Spleen (tissue), 7 donors: ENCODE results near the gene CCDC86.

Experiments
- POLR2AphosphoS5 ChIP-seq, 3 donors: sonication (generic); formaldehyde crosslinking; IDR thresholded peaks; one replicate each; pipeline ENCODE4 v1.5.1; 2017; ENCODE audit warnings: antibody characterized with exemption in 3 of 3
- TF ChIP-seq, protein P1 (sequence below), 11 experiments: fragments of 200-600 bp in 7 of 11; fragments of 450-650 bp in 4 of 11; sonication (generic) in 4 of 11; IDR thresholded peaks in 8 of 11; conservative IDR thresholded peaks in 3 of 11; 1 replicate in 7 of 11; 2 replicates in 4 of 11; pipeline versions ENCODE4 v1.4.0 to v1.8.0; 2016 to 2021; ENCODE audit warnings: antibody characterized with exemption in 11 of 11, inconsistent platforms in 4 of 11, mild to moderate bottlenecking in 1 of 11
- donor health status: DM: no; HTN: no; CAD: no; lungs with moderate emphysema.
- donor health status: DM: no; HTN: no; CAD: no.
- donor health status: DM: no; HTN: no; CAD: no.

DNA sequence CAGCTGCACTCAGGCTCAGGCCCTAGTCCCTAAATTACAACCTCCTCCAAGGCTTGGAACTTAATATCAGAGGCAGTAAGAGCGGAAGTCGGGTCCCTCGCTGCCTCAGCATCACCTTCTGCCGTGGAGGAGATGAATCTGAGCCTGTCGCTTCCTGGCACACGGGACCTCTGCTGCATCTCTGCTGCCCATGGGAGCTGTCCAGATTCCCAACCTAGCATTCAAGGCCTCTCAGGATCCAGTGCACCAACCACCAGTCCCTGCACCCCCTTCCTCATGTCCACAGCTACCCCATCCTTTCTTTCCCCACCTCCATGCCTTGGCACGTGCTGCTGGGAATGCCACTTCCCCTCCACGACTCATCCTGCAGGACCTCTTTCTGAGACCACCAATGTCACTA lies 16.3 kb downstream of the CCDC86 start:
- no peak for TF ChIP-seq POLR2AphosphoS5 (IDR thresholded peaks at IDR 0.05)
- TF ChIP-seq, protein P1, sequence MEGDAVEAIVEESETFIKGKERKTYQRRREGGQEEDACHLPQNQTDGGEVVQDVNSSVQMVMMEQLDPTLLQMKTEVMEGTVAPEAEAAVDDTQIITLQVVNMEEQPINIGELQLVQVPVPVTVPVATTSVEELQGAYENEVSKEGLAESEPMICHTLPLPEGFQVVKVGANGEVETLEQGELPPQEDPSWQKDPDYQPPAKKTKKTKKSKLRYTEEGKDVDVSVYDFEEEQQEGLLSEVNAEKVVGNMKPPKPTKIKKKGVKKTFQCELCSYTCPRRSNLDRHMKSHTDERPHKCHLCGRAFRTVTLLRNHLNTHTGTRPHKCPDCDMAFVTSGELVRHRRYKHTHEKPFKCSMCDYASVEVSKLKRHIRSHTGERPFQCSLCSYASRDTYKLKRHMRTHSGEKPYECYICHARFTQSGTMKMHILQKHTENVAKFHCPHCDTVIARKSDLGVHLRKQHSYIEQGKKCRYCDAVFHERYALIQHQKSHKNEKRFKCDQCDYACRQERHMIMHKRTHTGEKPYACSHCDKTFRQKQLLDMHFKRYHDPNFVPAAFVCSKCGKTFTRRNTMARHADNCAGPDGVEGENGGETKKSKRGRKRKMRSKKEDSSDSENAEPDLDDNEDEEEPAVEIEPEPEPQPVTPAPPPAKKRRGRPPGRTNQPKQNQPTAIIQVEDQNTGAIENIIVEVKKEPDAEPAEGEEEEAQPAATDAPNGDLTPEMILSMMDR (IDR thresholded peaks at IDR 0.05 in 8 of 11, conservative IDR thresholded peaks at IDR 0.05 in 3 of 11), result no peak
